IPS DF 6.9 (cell line): ENCODE data around the gene E2F3.
"Not testable (repeated sequence)": the region's sequence is repeated elsewhere in the genome, so short reads cannot be mapped to it uniquely, and the experiment has no call there.

ENCODE experiments used
- DNase-seq: peaks from one replicate; pipeline ENCODE4 v3.0.0-alpha.2; 2013; ENCODE audit warnings: low read depth, low spot score
- H3K27ac ChIP-seq: one replicate; pipeline ENCODE4 v1.5.1; 2013; ENCODE audit warnings: low read length, control low read depth
- H3K27me3 ChIP-seq: 2 replicates; pipeline ENCODE4 v1.6.1; 2013; ENCODE audit warnings: mild to moderate bottlenecking, low read length; ENCODE audit not compliant: control insufficient read depth, insufficient read depth
- H3K36me3 ChIP-seq: 2 replicates; pipeline ENCODE4 v1.6.1; 2013; ENCODE audit warnings: low read length; ENCODE audit not compliant: control insufficient read depth, insufficient read depth
- H3K4me1 ChIP-seq: 2 replicates; pipeline ENCODE4 v1.6.1; 2013; ENCODE audit warnings: low read length; ENCODE audit not compliant: control insufficient read depth, insufficient read depth
- H3K4me3 ChIP-seq: 2 replicates; pipeline ENCODE4 v1.5.1; 2013; ENCODE audit warnings: mild to moderate bottlenecking, low read length
- H3K9me3 ChIP-seq: 2 replicates; pipeline ENCODE4 v1.6.1; 2013; ENCODE audit warnings: low read length, inconsistent platforms; ENCODE audit not compliant: control insufficient read depth, insufficient read depth
- WGBS: extraction: QIAGEN DNeasy Blood & Tissue Kit; methylation state at CpG from one replicate; pipeline ENCODE4 v1.1.7; 2013; ENCODE audit warnings: mixed read lengths, missing lambda C conversion rate; ENCODE audit not compliant: insufficient read length, insufficient coverage; 5-methylcytosine and 5-hydroxymethylcytosine counted together

E2F3 gene

DNA sequence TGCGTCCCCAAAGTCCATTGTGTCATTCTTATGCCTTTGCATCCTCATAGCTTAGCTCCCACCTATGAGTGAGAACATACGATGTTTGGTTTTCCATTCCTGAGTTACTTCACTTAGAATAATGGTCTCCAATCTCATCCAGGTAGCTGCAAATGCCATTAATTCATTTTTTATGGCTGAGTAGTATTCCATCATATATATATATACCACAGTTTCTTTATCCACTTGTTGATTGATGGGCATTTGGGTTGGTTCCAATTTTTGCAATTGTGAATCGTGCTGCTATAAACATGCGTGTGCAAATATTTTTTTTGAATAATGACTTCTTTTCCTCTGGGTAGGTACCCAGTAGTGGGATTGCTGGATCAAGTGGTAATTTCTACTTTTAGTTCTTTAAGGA lies 63.9 kb downstream of the E2F3 start:
- H3K27me3 ChIP-seq, H3K27ac ChIP-seq, H3K36me3 ChIP-seq, H3K9me3 ChIP-seq, DNase-seq, H3K4me1 ChIP-seq, H3K4me3 ChIP-seq: not testable (repeated sequence)
- WGBS: no CpG with 5 or more reads among the region's 4 CpGs

DNA sequence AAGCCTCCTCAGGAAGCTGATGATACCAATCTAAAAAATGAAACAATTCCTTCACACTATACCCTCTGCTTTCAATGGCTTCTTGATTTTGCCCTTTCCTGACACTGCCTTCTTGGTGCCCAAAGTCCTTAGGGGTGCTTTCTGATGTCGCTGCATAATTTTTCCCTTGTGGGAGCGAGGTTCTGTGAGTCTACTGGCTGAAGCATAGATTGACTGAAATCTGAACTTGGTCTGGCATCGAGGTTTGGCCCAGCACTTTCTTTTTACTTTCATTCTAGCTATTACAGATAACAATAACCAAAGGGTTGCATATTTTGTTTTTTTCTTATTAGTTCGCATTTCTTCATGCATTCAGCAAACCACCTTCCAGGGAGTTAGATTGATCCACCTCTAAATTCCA lies 65.8 kb downstream of the E2F3 start:
- no peaks in the 10 kb centered on the region for H3K9me3 ChIP-seq
- no CpG with 5 or more reads among the region's 4 CpGs for WGBS
- no peaks in the 10 kb centered on the region for H3K36me3 ChIP-seq
- no peak overlapping the region for H3K27ac ChIP-seq
- H3K27me3 ChIP-seq: no peaks in the 10 kb centered on the region
- no peak for DNase-seq
- H3K4me3 ChIP-seq: no peak overlapping the region
- H3K4me1 ChIP-seq: no peaks in the 10 kb centered on the region; the same call in none of the 2 replicates

DNA sequence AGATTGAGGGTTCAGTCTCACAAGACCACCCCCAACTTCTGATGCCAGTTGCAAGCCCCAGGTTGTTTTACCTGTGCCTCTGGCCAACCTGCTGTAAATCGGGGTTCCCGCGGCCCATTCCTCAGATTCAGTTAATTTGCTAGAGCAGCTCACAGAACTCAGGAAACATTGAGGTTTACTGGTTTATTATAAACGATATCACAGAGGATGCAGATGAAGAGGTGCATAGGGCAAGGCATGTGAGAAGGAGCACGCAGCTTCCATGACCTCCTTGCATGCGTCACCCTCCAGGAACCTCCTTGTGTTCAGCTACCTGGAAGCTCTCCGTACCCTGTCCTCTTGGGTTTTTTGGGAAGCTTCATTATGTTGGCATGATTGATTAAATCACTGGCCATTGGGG lies 66.5 kb downstream of the E2F3 start:
- Histone ChIP-seq H3K36me3 (no peaks in the 10 kb centered on the region), H3K4me3 (no peak overlapping the region), H3K4me1 (no peaks in the 10 kb centered on the region; the same call in none of the 2 replicates), H3K9me3 (no peaks in the 10 kb centered on the region), H3K27ac (no peak overlapping the region), H3K27me3 (no peaks in the 10 kb centered on the region)
- no peak for DNase-seq
- no CpG with 5 or more reads among the region's 7 CpGs for WGBS

DNA sequence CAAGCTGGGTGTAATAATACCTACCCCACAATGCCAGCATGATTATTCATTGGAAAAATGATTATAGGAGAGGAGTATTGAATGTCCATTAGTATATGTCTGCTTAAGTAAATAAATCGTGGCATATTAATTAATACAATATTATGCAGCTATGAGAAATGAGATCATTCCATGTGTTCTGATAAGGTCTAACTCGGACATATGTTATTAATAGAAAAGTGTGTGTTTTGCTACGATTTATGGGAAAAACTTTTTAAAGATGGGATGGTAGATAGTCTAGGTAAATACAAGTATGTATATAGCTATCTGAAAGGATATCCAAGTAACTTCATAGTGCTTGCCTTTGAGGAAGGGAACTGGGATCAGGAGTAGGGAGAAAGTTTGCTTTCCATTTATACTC lies 71.1 kb downstream of the E2F3 start:
- Histone ChIP-seq H3K27me3 (no peaks in the 10 kb centered on the region), H3K27ac (no peak overlapping the region), H3K9me3 (no peaks in the 10 kb centered on the region), H3K4me1 (no peaks in the 10 kb centered on the region; the same call in 1 of the 2 replicates), H3K36me3 (no peaks in the 10 kb centered on the region), H3K4me3 (no peak overlapping the region)
- DNase-seq: no peak
- WGBS: no CpG with 5 or more reads among the region's 3 CpGs

DNA sequence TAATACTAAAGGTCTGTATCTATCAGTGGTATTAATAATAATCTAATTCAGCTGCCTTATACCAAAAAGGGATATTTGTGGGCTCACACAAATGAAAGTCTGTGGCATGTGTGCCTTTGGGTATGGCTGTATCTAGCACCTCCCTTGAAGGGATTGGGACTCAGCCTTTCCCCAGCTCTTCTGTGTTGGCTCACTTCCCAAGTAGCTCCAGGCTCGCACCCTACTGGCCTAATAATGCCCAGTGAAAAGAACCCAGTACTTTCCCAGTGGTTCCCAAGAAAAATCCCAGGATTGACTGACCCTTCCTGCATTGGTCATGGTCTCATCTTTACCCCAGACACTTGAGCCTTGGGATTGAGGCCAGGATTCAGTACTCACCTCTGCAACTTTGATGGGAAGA lies 71.8 kb downstream of the E2F3 start:
- no peaks in the 10 kb centered on the region for H3K27me3 ChIP-seq
- no CpG with 5 or more reads among the region's 1 CpG for WGBS
- no peak overlapping the region for H3K27ac ChIP-seq
- no peak for DNase-seq
- no peaks in the 10 kb centered on the region; the same call in 1 of the 2 replicates for H3K4me1 ChIP-seq
- no peak overlapping the region for H3K4me3 ChIP-seq
- H3K36me3 ChIP-seq: no peaks in the 10 kb centered on the region
- no peaks in the 10 kb centered on the region for H3K9me3 ChIP-seq

DNA sequence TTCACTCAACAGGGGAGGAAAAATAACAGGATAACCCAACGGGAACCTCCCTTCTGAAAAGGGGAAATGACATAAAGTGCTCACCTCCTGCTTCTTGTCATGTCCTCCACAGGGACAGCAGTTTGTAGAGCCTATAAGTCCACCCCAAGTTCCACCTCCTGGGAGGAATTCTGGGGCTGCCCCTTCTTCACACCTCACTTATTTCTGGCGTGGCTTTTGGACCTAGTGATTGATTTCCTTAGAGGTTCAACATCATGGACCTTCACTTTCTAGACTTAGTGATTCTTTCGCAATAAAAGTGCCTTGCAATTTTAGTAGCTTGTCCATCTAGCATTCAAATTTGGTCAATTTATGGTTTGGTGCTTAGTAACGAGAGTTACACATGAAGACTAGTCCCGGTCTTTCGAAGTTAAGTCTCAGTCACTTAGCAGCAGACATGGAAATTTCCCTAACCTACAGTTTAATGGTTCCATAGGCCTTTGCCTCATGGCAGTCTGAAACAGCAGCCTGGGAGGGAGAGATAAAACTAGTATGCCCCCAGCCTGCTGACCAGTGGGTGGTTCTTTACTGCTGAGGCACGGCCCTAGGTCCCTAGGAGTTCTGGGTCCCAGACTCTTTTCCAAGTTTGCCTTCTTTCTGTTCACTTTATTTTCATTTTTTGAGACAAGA lies 73.3 kb downstream of the E2F3 start:
- Histone ChIP-seq H3K9me3 (no peaks in the 10 kb centered on the region), H3K4me3 (no peak overlapping the region), H3K36me3 (0 out of 2 replicates have a peak, but pooled peaks cover 4% of the 10 kb centered on the region), H3K27me3 (no peaks in the 10 kb centered on the region), H3K27ac (no peak overlapping the region), H3K4me1 (no peaks in the 10 kb centered on the region; the same call in 1 of the 2 replicates)
- DNase-seq: no peak
- no CpG with 5 or more reads among the region's 7 CpGs for WGBS

DNA sequence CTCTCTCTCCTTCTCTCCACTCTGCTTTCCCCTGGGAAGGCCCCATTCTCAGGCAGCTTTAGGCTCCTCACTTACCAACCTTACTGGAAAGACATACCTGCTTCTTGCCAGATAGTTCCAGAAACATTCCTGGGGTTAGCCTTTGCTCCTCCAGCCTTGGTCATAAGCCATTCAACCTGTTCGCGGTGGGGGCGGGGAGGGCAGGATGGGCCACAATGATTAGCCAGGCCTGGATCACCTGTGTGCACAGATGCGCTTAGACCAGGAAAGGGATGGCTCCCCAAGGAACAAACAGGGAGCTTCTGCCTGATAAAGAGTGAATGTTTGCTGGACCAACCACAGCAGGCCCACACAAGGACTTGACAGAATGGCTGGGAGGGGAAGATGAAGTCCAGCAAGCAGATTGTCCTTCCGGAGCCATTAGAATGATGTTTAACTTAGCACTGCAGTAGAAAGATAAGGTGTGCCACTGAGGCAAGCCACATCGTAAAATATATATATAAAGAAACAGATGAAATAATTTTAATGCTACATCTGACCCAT lies 74.9 kb downstream of the E2F3 start:
- H3K4me1 ChIP-seq: no peaks in the 10 kb centered on the region
- WGBS: no CpG with 5 or more reads among the region's 6 CpGs
- H3K9me3 ChIP-seq: no peaks in the 10 kb centered on the region
- no peaks in the 10 kb centered on the region for H3K27me3 ChIP-seq
- no peak overlapping the region for H3K4me3 ChIP-seq
- DNase-seq: no peak
- no peak overlapping the region for H3K27ac ChIP-seq
- peaks cover 6% of the 10 kb centered on the region; the same call in 1 of the 2 replicates for H3K36me3 ChIP-seq

DNA sequence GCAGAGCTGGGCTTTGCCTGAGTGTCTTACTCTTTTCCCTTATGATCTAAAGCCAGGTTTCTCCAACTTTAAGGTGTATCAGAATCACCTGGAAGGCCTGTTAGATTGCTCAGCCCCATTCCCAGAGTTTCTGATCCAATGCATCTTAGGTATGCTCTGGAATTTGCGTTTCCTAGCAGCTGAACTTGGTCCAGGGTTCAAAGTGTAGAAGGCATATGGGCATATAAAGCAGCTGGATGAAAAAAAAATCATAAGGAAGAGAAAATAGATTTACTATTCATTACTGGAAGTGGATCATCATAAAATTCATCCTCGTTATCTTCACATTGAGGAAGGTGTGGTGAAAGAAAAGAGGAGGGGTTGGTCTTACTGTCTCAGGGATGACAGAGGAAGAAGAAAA lies 75.8 kb downstream of the E2F3 start:
- no CpG with 5 or more reads among the region's 2 CpGs for WGBS

DNA sequence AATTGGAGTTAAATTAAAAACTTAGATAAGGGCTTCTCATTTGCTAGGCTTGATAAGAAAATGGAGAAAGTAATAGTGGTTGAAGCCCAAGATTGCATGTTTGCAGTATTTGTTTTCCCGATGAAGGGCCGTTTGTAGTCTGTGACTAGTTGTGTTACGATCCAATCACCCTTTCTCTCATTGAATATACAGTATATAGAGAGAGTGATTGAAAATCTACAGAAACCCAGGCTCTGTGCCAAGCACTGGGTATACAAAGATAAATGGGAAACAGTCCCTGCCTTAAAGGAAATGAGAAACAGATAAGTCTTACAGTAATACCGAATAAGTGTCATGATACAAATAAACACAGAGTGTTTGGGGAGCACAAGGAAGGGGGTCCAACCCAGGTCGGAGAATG lies 77.4 kb downstream of the E2F3 start:
- H3K4me1 ChIP-seq: no peaks in the 10 kb centered on the region
- no CpG with 5 or more reads among the region's 5 CpGs for WGBS
- DNase-seq: no peak
- no peaks in the 10 kb centered on the region for H3K27me3 ChIP-seq
- peaks cover 6% of the 10 kb centered on the region; the same call in 1 of the 2 replicates for H3K36me3 ChIP-seq
- no peak overlapping the region for H3K4me3 ChIP-seq
- H3K27ac ChIP-seq: no peak overlapping the region
- H3K9me3 ChIP-seq: no peaks in the 10 kb centered on the region

More for the DNA sequence above, 75.8 kb downstream of the E2F3 start:
- H3K27ac ChIP-seq: no peak overlapping the region
- H3K4me1 ChIP-seq: no peaks in the 10 kb centered on the region
- H3K4me3 ChIP-seq: no peak overlapping the region
- no peak for DNase-seq
- no peaks in the 10 kb centered on the region for H3K27me3 ChIP-seq
- H3K36me3 ChIP-seq: peaks cover 6% of the 10 kb centered on the region; the same call in 1 of the 2 replicates
- no peaks in the 10 kb centered on the region for H3K9me3 ChIP-seq

DNA sequence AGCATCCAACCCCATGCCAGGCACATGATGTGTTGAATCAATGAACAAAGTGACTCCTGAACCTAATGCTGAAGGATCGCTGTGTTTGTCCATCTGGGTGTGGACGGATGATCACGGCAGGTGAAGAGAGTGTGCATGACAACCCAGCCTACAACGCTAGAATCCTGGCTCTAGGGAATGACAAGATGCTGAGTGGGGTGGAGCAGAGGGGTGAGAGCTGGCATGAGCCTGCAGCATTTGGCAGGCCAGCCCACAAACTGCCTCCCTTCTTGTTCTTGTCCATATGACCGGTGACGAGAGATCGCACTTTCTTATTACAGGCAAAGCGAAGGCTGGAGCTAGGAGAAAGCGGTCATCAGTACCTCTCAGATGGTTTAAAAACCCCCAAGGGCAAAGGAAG lies 77.8 kb downstream of the E2F3 start:
- Histone ChIP-seq H3K4me3 (no peak overlapping the region), H3K27ac (no peak overlapping the region), H3K4me1 (no peaks in the 10 kb centered on the region), H3K27me3 (no peaks in the 10 kb centered on the region), H3K36me3 (peaks cover 6% of the 10 kb centered on the region; the same call in 1 of the 2 replicates), H3K9me3 (no peaks in the 10 kb centered on the region)
- no peak for DNase-seq
- WGBS: no CpG with 5 or more reads among the region's 9 CpGs

DNA sequence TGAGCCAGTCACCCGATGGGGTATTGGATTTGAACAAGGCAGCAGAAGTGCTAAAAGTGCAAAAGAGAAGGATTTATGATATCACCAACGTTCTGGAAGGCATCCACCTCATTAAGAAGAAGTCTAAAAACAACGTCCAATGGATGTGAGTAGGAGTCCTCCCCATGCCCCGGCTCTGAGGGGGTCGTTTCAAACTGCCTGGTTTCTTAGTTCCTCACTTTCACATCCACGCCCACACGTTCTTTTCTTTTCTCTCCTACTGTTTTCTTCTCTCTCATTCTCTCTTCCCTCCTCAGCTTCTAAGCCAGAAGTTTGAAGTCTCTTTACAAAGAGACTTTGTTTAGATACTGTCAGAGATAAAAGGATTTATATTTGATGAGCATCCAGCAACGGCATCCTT lies 79.6 kb downstream of the E2F3 start:
- H3K9me3 ChIP-seq: no peaks in the 10 kb centered on the region
- no peaks in the 10 kb centered on the region for H3K27me3 ChIP-seq
- no peak for DNase-seq
- H3K36me3 ChIP-seq: peaks cover 6% of the 10 kb centered on the region; the same call in 1 of the 2 replicates
- WGBS: 100% methylated on average over 2 of the region's 8 CpGs
- no peaks in the 10 kb centered on the region for H3K4me1 ChIP-seq
- no peak overlapping the region for H3K4me3 ChIP-seq
- H3K27ac ChIP-seq: no peak overlapping the region
